KMS-11 (cell line): ENCODE measurements around the gene WAC.
"Not testable (repeated sequence)": the region's sequence is repeated elsewhere in the genome, so short reads cannot be mapped to it uniquely, and the experiment has no call there.

Experiments used
- H2AFZ ChIP-seq: fragments of 200-600 bp; sonication (generic); 2 replicates; pipeline ENCODE4 v1.6.1; 2016; ENCODE audit warnings: antibody characterized with exemption, mixed run types, low read depth
- H3K27ac ChIP-seq: fragments of 200-600 bp; sonication (generic); 2 replicates; pipeline ENCODE4 v1.6.1; 2016; ENCODE audit warnings: mild to moderate bottlenecking, mixed run types
- H3K27me3 ChIP-seq: fragments of 200-600 bp; sonication (generic); 2 replicates; pipeline ENCODE4 v1.6.1; 2017; ENCODE audit warnings: mild to moderate bottlenecking, low read depth, mixed run types, moderate library complexity; ENCODE audit not compliant: insufficient read depth
- H3K36me3 ChIP-seq: fragments of 200-600 bp; sonication (generic); 2 replicates; pipeline ENCODE4 v1.6.1; 2017; ENCODE audit warnings: mild to moderate bottlenecking, mixed run types; ENCODE audit not compliant: insufficient read depth
- H3K4me1 ChIP-seq: fragments of 200-600 bp; sonication (generic); 2 replicates; pipeline ENCODE4 v1.6.1; 2016; ENCODE audit warnings: mild to moderate bottlenecking, low read depth, mixed run types; ENCODE audit not compliant: poor library complexity, severe bottlenecking
- H3K4me2 ChIP-seq: fragments of 200-600 bp; sonication (generic); 2 replicates; pipeline ENCODE4 v1.7.0; 2016; ENCODE audit warnings: mild to moderate bottlenecking, mixed run types
- H3K4me3 ChIP-seq: fragments of 200-600 bp; sonication (generic); IDR thresholded peaks from 2 replicates; pipeline ENCODE4 v1.6.1; 2017; ENCODE audit warnings: low read depth, low read length, mixed read lengths; ENCODE audit not compliant: insufficient read depth
- H3K79me2 ChIP-seq: fragments of 200-600 bp; sonication (generic); 2 replicates; pipeline ENCODE4 v1.6.1; 2016; ENCODE audit warnings: low read depth, mixed run types; ENCODE audit not compliant: insufficient read depth
- H3K9ac ChIP-seq: fragments of 200-600 bp; sonication (generic); 2 replicates; pipeline ENCODE4 v1.6.1; 2016; ENCODE audit warnings: mild to moderate bottlenecking, mixed run types
- H4K20me1 ChIP-seq: fragments of 200-600 bp; sonication (generic); 2 replicates; pipeline ENCODE4 v1.6.1; 2016; ENCODE audit warnings: mild to moderate bottlenecking, mixed run types; ENCODE audit not compliant: insufficient read depth
- CTCF ChIP-seq: fragments of 200-600 bp; sonication (generic); conservative IDR thresholded peaks from 2 replicates; pipeline ENCODE4 v1.6.1; 2017; ENCODE audit warnings: low read depth, mild to moderate bottlenecking, antibody characterized with exemption, low read length, moderate library complexity, mixed read lengths

WAC gene

GRCh38 chr10:28652703-28653102, 119.8 kb downstream of the WAC start:
- Histone ChIP-seq H3K27me3 (no peaks in the 10 kb centered on the region), H3K4me1 (no peaks in the 10 kb centered on the region), H2AFZ (no peak overlapping the region), H3K27ac (no peak overlapping the region), H3K79me2 (no peaks in the 10 kb centered on the region), H3K4me3 (no peak overlapping the region), H3K4me2 (no peak overlapping the region), H3K9ac (no peak overlapping the region), H4K20me1 (no peaks in the 10 kb centered on the region), H3K36me3 (no peaks in the 10 kb centered on the region)
- no peak for TF ChIP-seq CTCF

GRCh38 chr10:28658824-28659223, 125.9 kb downstream of the WAC start:
- H3K4me2 ChIP-seq, H3K36me3 ChIP-seq, H3K9ac ChIP-seq, H2AFZ ChIP-seq, H3K27ac ChIP-seq, H3K4me1 ChIP-seq, H3K4me3 ChIP-seq, H4K20me1 ChIP-seq, H3K79me2 ChIP-seq, H3K27me3 ChIP-seq: not testable (repeated sequence)

GRCh38 chr10:28661035-28661434, 128.1 kb downstream of the WAC start:
- H4K20me1 ChIP-seq: no peaks in the 10 kb centered on the region
- no peaks in the 10 kb centered on the region for H3K79me2 ChIP-seq
- no peak overlapping the region for H3K9ac ChIP-seq
- no peaks in the 10 kb centered on the region for H3K27me3 ChIP-seq
- H2AFZ ChIP-seq: no peak overlapping the region
- H3K4me1 ChIP-seq: peaks cover 3% of the 10 kb centered on the region
- H3K36me3 ChIP-seq: no peaks in the 10 kb centered on the region
- no peak overlapping the region for H3K4me3 ChIP-seq
- no peak for TF ChIP-seq CTCF
- H3K4me2 ChIP-seq: no peak overlapping the region
- H3K27ac ChIP-seq: no peak overlapping the region

- Histone ChIP-seq H4K20me1 (no peaks in the 10 kb centered on the region), H3K27ac (no peak overlapping the region), H3K27me3 (no peaks in the 10 kb centered on the region), H3K79me2 (no peaks in the 10 kb centered on the region), H3K4me1 (peaks cover 7% of the 10 kb centered on the region), H3K9ac (no peak overlapping the region), H2AFZ (peak overlapping the region; percentile 3; the same call in 1 of the 2 replicates), H3K4me3 (no peak overlapping the region), H3K36me3 (no peaks in the 10 kb centered on the region), H3K4me2 (no peak overlapping the region)
- TF ChIP-seq CTCF: peak; percentile 98
These were observed 130.9 kb downstream of the WAC start for GRCh38 chr10:28663576-28664368.

GRCh38 chr10:28664369-28664740, 131.4 kb downstream of the WAC start:
- H3K4me3 ChIP-seq: no peak overlapping the region
- H3K27ac ChIP-seq: no peak overlapping the region
- H3K79me2 ChIP-seq: no peaks in the 10 kb centered on the region
- no peak overlapping the region; the same call in 1 of the 2 replicates for H2AFZ ChIP-seq
- no peak overlapping the region for H3K9ac ChIP-seq
- H3K36me3 ChIP-seq: no peaks in the 10 kb centered on the region
- TF ChIP-seq CTCF: no peak
- no peaks in the 10 kb centered on the region for H4K20me1 ChIP-seq
- no peak overlapping the region for H3K4me2 ChIP-seq
- no peaks in the 10 kb centered on the region; the same call in 1 of the 2 replicates for H3K27me3 ChIP-seq
- H3K4me1 ChIP-seq: peaks cover 10% of the 10 kb centered on the region
